Coronary artery (tissue), 2 donors: ENCODE results near the gene KCNT1.

ENCODE experiments used
- DNase-seq: peaks from one replicate; pipeline ENCODE4 v3.0.0-alpha.2; 2017; ENCODE audit warnings: low spot score
- H3K27ac ChIP-seq, 2 donors: fragments of 200-600 bp; sonication (generic); one replicate each; pipeline ENCODE4 v1.5.1; 2016 to 2019
- H3K4me3 ChIP-seq: fragments of 200-600 bp; sonication (generic); 2 replicates; pipeline ENCODE4 v1.5.1; 2016; ENCODE audit warnings: mild to moderate bottlenecking, moderate library complexity
- TF ChIP-seq, protein P1 (sequence below): fragments of 200-600 bp; sonication (generic); IDR thresholded peaks from one replicate; pipeline ENCODE4 v1.5.1; 2019; ENCODE audit warnings: antibody characterized with exemption

Gene KCNT1

DNA sequence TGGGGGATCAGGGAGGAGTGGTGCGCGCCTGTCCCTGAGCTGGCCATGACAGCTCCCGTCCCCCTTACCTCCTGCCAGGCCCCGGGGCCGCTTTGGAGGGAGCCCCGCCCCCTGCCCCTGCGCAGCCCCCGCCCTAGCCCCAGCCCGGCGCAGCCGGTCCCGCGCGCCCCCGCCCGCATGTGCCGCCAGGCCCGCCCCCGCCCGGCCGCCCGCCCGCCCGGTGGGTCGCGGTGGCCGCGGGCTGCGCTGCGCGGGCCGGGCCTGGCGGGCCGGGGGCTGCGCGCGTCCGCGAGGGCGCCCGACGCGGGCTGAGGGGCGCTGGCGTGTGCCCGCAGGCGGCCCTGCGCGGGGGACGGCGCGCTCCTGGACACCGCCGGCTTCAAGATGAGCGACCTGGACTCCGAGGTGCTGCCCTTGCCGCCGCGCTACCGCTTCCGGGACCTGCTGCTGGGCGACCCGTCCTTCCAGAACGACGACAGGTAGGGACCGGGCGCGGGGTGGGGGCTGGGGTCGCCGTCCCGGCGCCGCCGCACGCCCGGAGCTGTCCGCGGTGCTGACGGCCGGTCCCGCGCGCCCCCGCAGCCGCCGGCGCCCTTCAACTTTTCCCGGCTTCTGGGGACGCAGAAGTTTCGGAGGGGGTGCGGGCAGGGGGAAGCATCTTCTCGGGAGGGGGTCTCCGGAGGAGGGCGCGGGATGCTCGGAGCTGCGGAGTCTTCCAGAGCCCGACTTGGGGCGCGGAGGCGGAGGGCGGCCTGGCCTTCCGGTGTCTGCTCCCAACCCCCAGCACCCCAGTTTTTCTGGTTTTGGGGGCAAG lies 12.5 kb downstream of the KCNT1 start:
- no peak overlapping the region for H3K4me3 ChIP-seq
- TF ChIP-seq, protein P1, sequence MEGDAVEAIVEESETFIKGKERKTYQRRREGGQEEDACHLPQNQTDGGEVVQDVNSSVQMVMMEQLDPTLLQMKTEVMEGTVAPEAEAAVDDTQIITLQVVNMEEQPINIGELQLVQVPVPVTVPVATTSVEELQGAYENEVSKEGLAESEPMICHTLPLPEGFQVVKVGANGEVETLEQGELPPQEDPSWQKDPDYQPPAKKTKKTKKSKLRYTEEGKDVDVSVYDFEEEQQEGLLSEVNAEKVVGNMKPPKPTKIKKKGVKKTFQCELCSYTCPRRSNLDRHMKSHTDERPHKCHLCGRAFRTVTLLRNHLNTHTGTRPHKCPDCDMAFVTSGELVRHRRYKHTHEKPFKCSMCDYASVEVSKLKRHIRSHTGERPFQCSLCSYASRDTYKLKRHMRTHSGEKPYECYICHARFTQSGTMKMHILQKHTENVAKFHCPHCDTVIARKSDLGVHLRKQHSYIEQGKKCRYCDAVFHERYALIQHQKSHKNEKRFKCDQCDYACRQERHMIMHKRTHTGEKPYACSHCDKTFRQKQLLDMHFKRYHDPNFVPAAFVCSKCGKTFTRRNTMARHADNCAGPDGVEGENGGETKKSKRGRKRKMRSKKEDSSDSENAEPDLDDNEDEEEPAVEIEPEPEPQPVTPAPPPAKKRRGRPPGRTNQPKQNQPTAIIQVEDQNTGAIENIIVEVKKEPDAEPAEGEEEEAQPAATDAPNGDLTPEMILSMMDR: no peak
- DNase-seq: no peak
- H3K27ac ChIP-seq: no peak overlapping the region

DNA sequence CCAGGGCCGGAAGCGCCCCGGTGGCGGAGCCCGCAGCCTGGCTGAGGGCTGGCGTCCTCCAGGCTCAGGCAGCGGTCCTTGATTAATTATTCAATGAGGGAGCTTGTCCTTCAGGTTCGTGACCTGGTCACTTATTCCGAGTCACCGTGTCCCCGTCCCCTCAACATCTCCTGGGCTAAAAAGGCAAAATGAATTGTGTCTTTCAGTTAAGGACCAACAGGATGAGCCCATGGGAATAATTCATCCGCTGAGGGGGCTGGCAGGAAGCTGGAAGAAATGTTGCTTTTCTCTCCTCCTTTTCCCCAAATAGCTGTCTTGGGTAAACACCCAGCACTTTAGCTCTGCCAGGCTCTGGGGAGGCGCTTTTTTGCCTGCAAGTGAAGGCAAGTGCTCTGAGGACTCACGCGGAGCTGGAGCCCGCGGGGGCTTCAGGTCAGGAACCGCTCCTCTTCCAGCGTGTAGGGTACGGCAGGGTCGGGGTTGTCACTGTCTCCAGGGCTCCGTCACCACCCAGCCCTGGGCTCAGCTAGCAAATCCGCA lies 13.1 kb downstream of the KCNT1 start:
- TF ChIP-seq, protein P1: no peak
- no peak for DNase-seq
- Histone ChIP-seq H3K27ac (no peak overlapping the region), H3K4me3 (no peak overlapping the region)

DNA sequence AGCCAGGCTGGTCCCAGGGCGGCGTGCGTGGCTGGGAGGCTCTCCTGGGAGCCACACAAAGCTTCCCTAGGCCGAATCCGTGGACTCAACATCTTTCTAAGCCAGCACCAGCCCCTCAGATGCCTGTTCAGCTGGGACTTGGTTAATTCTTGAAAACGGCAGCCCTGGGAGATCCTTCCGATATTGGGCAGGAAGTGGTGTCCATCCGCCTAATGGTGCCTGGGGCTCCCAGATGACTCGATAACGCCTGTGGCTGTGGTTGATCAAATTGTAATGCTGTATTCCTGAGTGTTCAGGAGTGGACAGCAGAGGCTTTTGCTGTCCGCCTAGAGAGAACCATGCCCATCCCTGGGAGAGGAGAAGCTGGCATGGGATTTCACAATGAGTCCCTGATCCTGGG lies 14.1 kb downstream of the KCNT1 start:
- H3K27ac ChIP-seq: no peak overlapping the region
- H3K4me3 ChIP-seq: no peak overlapping the region
- no peak for DNase-seq
- TF ChIP-seq, protein P1: no peak

DNA sequence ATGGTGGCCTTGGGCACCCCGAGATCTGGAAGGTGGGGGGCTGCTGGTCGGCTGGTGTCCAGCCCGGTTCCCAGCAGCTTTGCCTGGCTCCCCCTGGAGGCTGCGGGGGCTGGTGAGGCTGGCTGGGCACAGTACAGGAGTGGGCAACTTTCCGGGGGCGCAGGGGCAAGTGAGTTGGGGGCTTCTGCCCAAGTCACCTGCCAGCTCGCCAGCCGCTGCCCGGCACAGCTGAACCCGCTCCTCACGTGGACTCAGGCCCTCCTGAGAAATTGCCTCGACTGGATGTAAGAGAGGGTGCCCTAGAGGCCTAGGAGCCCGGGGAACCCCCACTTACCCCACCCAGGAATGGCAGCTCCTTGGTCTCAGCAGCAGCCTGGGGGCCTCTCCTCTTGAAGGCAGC lies 15.4 kb downstream of the KCNT1 start:
- no peak for DNase-seq
- Histone ChIP-seq H3K4me3 (no peak overlapping the region), H3K27ac (no peak overlapping the region)
- TF ChIP-seq, protein P1: no peak

DNA sequence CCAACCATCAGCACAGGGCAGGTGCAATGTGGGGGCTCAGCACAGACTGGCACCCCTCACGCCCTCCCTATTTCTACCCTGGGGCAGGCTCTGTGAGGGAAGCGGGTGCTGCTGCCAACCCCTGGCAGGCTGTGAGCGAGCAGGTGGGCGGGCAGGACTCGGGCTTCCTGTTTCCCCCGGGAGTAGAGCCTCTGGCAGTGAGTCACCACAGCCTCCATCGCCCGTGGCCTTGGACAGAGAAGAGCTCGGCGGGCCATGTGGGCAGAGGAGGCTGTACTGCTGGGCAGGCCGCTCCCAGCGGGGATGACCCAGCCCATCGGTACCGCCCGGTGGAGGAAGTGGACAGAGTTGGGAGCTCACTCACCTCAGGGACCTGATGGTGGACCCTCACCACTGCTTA lies 16.6 kb downstream of the KCNT1 start:
- no peak overlapping the region for H3K4me3 ChIP-seq
- TF ChIP-seq, protein P1: no peak
- no peak overlapping the region for H3K27ac ChIP-seq
- DNase-seq: no peak

DNA sequence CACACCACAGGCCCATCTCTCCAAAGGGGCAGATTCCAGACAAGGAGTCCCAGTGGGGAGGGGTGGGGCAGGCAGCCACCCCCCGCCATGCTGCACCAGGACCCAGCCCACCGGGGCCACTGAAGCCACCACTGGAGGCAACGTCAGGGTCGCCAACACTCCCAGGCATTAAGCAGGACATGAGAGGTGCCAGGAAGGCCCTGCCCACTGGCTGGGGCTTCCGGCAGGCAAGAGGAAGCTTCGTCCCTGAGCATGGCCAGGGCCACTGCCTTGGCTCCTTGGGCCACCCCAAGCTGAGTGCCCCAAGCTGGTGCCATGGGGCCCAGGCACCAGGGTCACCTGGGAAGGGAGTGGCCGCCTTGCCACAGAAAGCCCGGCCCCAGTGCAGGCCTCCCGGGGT lies 17.5 kb downstream of the KCNT1 start:
- TF ChIP-seq, protein P1: no peak

DNA sequence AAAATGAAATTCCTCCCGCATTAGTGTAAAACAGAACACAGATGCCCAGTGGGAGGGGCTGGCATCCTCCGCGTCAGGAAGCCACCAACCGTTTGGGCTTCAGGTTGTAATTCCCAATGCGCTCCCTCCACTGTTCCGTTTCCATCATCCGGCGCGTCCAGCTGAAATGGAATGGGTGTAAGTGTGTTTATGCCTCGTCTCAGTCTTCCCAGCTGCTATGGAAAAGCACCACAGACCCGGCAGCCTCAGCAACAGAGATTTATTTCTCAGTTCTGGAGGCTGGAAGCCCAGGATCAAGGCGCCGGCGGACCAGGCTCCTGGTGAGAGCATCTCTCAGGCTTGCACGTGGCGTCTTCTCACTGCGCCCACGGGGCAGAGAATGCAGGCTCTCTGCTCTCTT lies 20.4 kb downstream of the KCNT1 start:
- DNase-seq: no peak
- Histone ChIP-seq H3K4me3 (no peak overlapping the region), H3K27ac (no peak overlapping the region)
- TF ChIP-seq, protein P1: no peak

More for the DNA sequence above, 17.5 kb downstream of the KCNT1 start:
- Histone ChIP-seq H3K27ac (no peak overlapping the region), H3K4me3 (no peak overlapping the region)
- DNase-seq: no peak
